A673 (cell line): ENCODE data around the gene ENDOU. TPM values are rescaled to one million over a fixed set of nuclear protein-coding genes. Genes with fewer than 3 reads are reported as not detected.

Experiments
- BruUV-seq: library from RNA; stranded (reverse); fragments of 400-500 nt; replicated peaks from 2 replicates; lab custom pipeline; 2021; lab: Mats Ljungman, UMichigan
- CTCF ChIA-PET: fragments of 300-600 bp; sonication (Branson Sonifier 250); formaldehyde crosslinking; loops from one replicate; lab custom pipeline; 2022; ENCODE audit warnings: antibody characterized with exemption; lab: Charles Lee
- POLR2A ChIA-PET: fragments of 300-600 bp; sonication (Branson Sonifier 250); formaldehyde crosslinking; loops from one replicate; lab custom pipeline; 2022; ENCODE audit warnings: antibody characterized with exemption; ENCODE audit not compliant: low non-redundant PET; lab: Charles Lee
- DNase-seq: peaks from one replicate; pipeline ENCODE4 v3.0.0-alpha.2; 2015; ENCODE audit warnings: low spot score
- H3K27ac ChIP-seq: fragments of 200-600 bp; sonication (generic); 2 replicates; pipeline ENCODE4 v1.5.1; 2016; ENCODE audit warnings: mixed run types, low read depth, mild to moderate bottlenecking, mixed read lengths, antibody characterized with exemption, low read length; ENCODE audit not compliant: poor library complexity, severe bottlenecking
- H3K27me3 ChIP-seq: fragments of 200-600 bp; sonication (generic); replicated peaks from 2 replicates; pipeline ENCODE4 v1.6.1; 2017; ENCODE audit warnings: mixed run types, low read depth, mild to moderate bottlenecking, mixed read lengths, antibody characterized with exemption, low read length; ENCODE audit not compliant: insufficient read depth, poor library complexity
- H3K36me3 ChIP-seq: fragments of 200-600 bp; sonication (generic); 2 replicates; pipeline ENCODE4 v1.6.1; 2016; ENCODE audit warnings: mixed run types, mild to moderate bottlenecking, mixed read lengths, antibody characterized with exemption, low read length; ENCODE audit not compliant: insufficient read depth, poor library complexity, severe bottlenecking
- H3K4me1 ChIP-seq: fragments of 200-600 bp; sonication (generic); 2 replicates; pipeline ENCODE4 v1.6.1; 2017; ENCODE audit warnings: mixed run types, mild to moderate bottlenecking, mixed read lengths, antibody characterized with exemption, low read length; ENCODE audit not compliant: insufficient read depth, poor library complexity, severe bottlenecking
- H3K4me3 ChIP-seq: fragments of 200-600 bp; sonication (generic); 2 replicates; pipeline ENCODE4 v1.5.1; 2016; ENCODE audit warnings: low read depth, mixed run types, mild to moderate bottlenecking, mixed read lengths, low read length; ENCODE audit not compliant: poor library complexity, severe bottlenecking
- H3K9me3 ChIP-seq: fragments of 200-600 bp; sonication (generic); 2 replicates; pipeline ENCODE4 v1.6.1; 2016; ENCODE audit warnings: mixed run types, low read depth, mild to moderate bottlenecking, mixed read lengths, antibody characterized with exemption, low read length; ENCODE audit not compliant: poor library complexity, severe bottlenecking
- CTCF ChIP-seq: fragments of 300-800, 200-600 bp; sonication (generic); conservative IDR thresholded peaks from 2 replicates; pipeline ENCODE4 v1.5.1; 2017; ENCODE audit warnings: low read depth, mild to moderate bottlenecking, antibody characterized with exemption, low read length, moderate library complexity, mixed read lengths
- EZH2 ChIP-seq: fragments of 200-600 bp; sonication (generic); IDR thresholded peaks from 2 replicates; pipeline ENCODE4 v1.6.1; 2017; ENCODE audit warnings: borderline replicate concordance, low read depth, mild to moderate bottlenecking, mixed read lengths, antibody characterized with exemption, low read length; ENCODE audit not compliant: poor library complexity, severe bottlenecking
- intact Hi-C: fragments of 100-400 bp; cut with micrococcal nuclease; formaldehyde crosslinking; loops from one replicate; pipeline ENCODE4 v1.10.0; 2022; ENCODE audit not compliant: unreplicated experiment
- total RNA-seq: library from RNA; stranded (reverse); gene quantifications from 2 replicates; pipeline ENCODE4 v1.2.3, GENCODE V29; 2021

ENDOU gene
- total RNA-seq, 1 experiment from 2014 or later, result 0.58 TPM

GRCh38 chr12:47745485-47746041 lies 20.3 kb upstream of the ENDOU start:
- TF ChIP-seq CTCF, result no peak
- no peak for TF ChIP-seq EZH2
- intact Hi-C loops, result no loop called here
- Histone ChIP-seq H3K4me3 (no peak overlapping the region), H3K4me1 (peaks cover 24% of the 10 kb centered on the region), H3K27ac (no peak overlapping the region), H3K27me3 (no peaks in the 10 kb centered on the region), H3K36me3 (no peaks in the 10 kb centered on the region), H3K9me3 (no peaks in the 10 kb centered on the region)
- no peak for DNase-seq
- POLR2A ChIA-PET, result no interaction called here
- CTCF ChIA-PET, result no interaction called here
- BruUV-seq, result no TSS peak

GRCh38 chr12:47744778-47745436 lies 19.6 kb upstream of the ENDOU start:
- BruUV-seq, result no TSS peak
- Histone ChIP-seq H3K4me1 (peaks cover 30% of the 10 kb centered on the region), H3K27ac (no peak overlapping the region), H3K27me3 (no peaks in the 10 kb centered on the region), H3K4me3 (no peak overlapping the region), H3K9me3 (no peaks in the 10 kb centered on the region), H3K36me3 (no peaks in the 10 kb centered on the region)
- DNase-seq, result no peak
- no peak for TF ChIP-seq CTCF
- TF ChIP-seq EZH2, result no peak
- ChIA-PET POLR2A (no interaction called here), CTCF (interaction anchor here (1.1 kb wide), 1 partner anchor 22 kb away, joined by 3 read pairs; no protein-coding TSS in a partner anchor)
- intact Hi-C loops, result loop anchor here (5.0 kb wide), 1 partner anchor 32 kb away; no protein-coding TSS in a partner anchor

- intact Hi-C loops, result loop anchor here (5.0 kb wide), 1 partner anchor 33 kb away; no protein-coding TSS in a partner anchor
- Histone ChIP-seq H3K4me1 (peaks cover 38% of the 10 kb centered on the region), H3K9me3 (no peaks in the 10 kb centered on the region), H3K4me3 (no peak overlapping the region), H3K27me3 (no peaks in the 10 kb centered on the region), H3K36me3 (no peaks in the 10 kb centered on the region), H3K27ac (no peak overlapping the region)
- ChIA-PET POLR2A (no interaction called here), CTCF (interaction anchor here (1.1 kb wide), 1 partner anchor 23 kb away, joined by 3 read pairs; no protein-coding TSS in a partner anchor)
- TF ChIP-seq CTCF, result peak; percentile 52
- no peak for TF ChIP-seq EZH2
- no peak for DNase-seq
- BruUV-seq, result no TSS peak
Measured at GRCh38 chr12:47744005-47744651, 18.8 kb upstream of the ENDOU start.
